ENCODE results near the gene SEMA3E. TPM values are rescaled to one million over a fixed set of nuclear protein-coding genes. Genes with fewer than 3 reads are reported as not detected.

The SEMA3E gene
- polyA plus RNA-seq, 1 experiment, result not detected

DNA sequence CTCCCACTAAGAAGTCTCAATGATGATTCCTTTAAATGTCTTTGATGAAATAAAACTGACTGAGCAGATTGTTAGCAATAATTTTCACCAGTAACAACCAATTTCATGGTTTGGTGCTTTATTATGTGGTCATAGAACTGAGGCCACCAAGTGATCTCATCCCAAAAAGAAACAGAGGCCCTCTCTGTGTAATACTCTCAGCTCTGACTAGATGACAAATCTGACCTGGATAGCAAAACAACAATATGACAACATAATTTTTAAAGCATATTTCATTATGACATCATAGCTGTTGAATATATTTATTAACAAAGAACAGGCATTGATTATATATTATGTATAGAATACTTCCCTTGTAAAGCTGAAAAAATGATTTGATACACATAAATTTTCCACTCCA, 5.9 kb downstream of the SEMA3E start:
- TF ChIP-seq, protein P1, sequence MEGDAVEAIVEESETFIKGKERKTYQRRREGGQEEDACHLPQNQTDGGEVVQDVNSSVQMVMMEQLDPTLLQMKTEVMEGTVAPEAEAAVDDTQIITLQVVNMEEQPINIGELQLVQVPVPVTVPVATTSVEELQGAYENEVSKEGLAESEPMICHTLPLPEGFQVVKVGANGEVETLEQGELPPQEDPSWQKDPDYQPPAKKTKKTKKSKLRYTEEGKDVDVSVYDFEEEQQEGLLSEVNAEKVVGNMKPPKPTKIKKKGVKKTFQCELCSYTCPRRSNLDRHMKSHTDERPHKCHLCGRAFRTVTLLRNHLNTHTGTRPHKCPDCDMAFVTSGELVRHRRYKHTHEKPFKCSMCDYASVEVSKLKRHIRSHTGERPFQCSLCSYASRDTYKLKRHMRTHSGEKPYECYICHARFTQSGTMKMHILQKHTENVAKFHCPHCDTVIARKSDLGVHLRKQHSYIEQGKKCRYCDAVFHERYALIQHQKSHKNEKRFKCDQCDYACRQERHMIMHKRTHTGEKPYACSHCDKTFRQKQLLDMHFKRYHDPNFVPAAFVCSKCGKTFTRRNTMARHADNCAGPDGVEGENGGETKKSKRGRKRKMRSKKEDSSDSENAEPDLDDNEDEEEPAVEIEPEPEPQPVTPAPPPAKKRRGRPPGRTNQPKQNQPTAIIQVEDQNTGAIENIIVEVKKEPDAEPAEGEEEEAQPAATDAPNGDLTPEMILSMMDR (IDR thresholded peaks at IDR 0.05; ENCODE audit: insufficient read depth, low read depth, low read length), result no peak
- POLR2A ChIA-PET, result no interaction called here
- Histone ChIP-seq H3K36me3 (ENCODE audit: control insufficient read depth, insufficient read depth, low read length) (no peaks in the 10 kb centered on the region), H3K27me3 (ENCODE audit: control insufficient read depth, insufficient read depth, low read length) (no peaks in the 10 kb centered on the region; the same call in 1 of the 2 replicates), H3K4me3 (ENCODE audit: low read depth, low read length) (no peak overlapping the region)
- no peak for DNase-seq (ENCODE audit: low read depth)
- CTCF ChIA-PET, result no interaction called here

DNA sequence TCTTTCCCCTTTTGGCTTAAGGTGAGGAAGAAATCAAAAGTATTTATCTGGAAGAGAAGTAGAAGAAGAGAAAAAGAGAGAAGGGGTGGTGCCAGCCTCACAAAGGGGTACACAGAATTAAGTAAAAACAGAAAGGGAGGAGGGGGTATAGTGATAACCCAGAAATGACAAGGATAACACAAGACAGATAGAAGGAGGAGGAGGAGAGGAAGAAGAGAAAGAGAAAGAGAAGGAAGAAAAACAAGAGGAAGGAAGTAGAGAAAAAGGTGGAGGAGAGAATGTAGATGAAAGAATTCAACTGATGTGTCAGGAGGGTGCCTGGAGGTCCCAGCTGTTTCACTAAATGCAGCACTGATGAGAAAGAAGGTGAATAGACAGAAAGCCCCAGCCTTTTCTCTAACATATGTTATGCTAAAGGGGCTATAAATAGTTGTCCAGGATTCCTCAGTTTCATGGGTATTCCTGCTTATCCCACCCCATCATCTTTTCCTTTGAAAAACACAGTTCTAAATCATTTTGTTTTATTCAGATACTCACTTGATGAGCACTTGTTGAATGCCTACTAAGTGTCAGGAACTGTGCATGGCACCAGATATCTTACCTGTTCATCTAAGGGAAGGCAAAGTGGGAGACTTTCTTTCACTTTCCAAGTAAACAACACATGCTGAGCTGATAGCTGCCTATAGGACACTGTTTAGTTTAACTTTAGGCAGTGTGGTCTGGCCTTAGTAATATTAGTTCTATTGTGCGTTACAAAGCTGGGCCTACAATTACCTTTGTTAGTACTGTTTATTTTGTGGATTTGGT, 8.0 kb downstream of the SEMA3E start:
- Histone ChIP-seq H3K36me3 (ENCODE audit: control insufficient read depth, insufficient read depth, low read length) (no peaks in the 10 kb centered on the region), H3K27me3 (ENCODE audit: control insufficient read depth, insufficient read depth, low read length) (no peaks in the 10 kb centered on the region; the same call in 1 of the 2 replicates), H3K4me3 (ENCODE audit: low read depth, low read length) (no peak overlapping the region)
- POLR2A ChIA-PET, result no interaction called here
- TF ChIP-seq, protein P1 (IDR thresholded peaks at IDR 0.05; ENCODE audit: insufficient read depth, low read depth, low read length), result no peak
- CTCF ChIA-PET, result no interaction called here
- no peak for DNase-seq (ENCODE audit: low read depth)

DNA sequence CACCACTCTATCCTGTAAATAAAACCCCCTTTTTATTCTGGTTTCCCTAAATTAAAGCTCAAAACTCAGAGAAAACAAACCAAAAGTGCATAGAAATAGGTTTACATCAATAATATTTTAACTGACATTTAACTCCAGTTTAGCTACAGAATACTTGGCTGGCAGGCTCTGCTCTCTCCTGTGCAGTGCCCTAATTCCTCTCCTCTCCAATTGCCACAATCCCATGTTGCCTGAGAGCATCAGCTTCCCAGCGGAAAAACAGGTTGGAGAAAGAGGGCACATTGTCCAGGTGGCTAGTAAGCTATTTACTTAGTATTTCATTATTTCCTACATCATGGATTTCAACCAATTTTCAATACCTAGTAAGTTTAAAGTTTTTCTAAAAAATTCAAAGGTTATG, 8.7 kb downstream of the SEMA3E start:
- TF ChIP-seq, protein P1 (IDR thresholded peaks at IDR 0.05; ENCODE audit: insufficient read depth, low read depth, low read length), result no peak
- Histone ChIP-seq H3K27me3 (ENCODE audit: control insufficient read depth, insufficient read depth, low read length) (no peaks in the 10 kb centered on the region; the same call in 1 of the 2 replicates), H3K36me3 (ENCODE audit: control insufficient read depth, insufficient read depth, low read length) (no peaks in the 10 kb centered on the region), H3K4me3 (ENCODE audit: low read depth, low read length) (no peak overlapping the region)
- ChIA-PET CTCF (interaction anchor here (0.5 kb wide), 1 partner anchor 200 kb away, joined by 3 read pairs; no protein-coding TSS in a partner anchor), POLR2A (no interaction called here)
- DNase-seq (ENCODE audit: low read depth), result no peak

DNA sequence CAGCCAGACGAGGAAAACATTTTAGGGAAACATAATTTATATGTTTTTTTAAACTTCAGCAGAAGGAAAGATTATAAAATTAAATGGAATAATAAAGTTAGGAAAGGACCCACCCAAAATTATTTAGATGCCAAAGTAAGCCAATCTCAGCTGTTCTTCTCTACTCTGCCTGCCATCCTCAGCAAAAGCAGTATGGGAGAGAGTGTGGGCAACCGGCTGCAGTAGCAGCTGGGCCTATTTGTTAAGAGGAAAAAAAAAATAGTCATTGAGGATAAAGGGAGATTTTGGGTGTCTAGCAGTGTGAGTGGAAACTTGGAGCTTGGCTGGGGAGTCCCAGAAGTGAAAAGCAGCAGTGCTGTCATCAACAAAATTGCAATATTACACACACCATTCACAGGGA, 15.4 kb downstream of the SEMA3E start:
- ChIA-PET CTCF (no interaction called here), POLR2A (no interaction called here)
- H3K4me3 ChIP-seq (ENCODE audit: low read depth, low read length), result no peak overlapping the region
- TF ChIP-seq, protein P1 (IDR thresholded peaks at IDR 0.05; ENCODE audit: insufficient read depth, low read depth, low read length), result no peak
- no peaks in the 10 kb centered on the region for H3K27me3 ChIP-seq (ENCODE audit: control insufficient read depth, insufficient read depth, low read length)
- DNase-seq (ENCODE audit: low read depth), result no peak
- no peaks in the 10 kb centered on the region for H3K36me3 ChIP-seq (ENCODE audit: control insufficient read depth, insufficient read depth, low read length)

DNA sequence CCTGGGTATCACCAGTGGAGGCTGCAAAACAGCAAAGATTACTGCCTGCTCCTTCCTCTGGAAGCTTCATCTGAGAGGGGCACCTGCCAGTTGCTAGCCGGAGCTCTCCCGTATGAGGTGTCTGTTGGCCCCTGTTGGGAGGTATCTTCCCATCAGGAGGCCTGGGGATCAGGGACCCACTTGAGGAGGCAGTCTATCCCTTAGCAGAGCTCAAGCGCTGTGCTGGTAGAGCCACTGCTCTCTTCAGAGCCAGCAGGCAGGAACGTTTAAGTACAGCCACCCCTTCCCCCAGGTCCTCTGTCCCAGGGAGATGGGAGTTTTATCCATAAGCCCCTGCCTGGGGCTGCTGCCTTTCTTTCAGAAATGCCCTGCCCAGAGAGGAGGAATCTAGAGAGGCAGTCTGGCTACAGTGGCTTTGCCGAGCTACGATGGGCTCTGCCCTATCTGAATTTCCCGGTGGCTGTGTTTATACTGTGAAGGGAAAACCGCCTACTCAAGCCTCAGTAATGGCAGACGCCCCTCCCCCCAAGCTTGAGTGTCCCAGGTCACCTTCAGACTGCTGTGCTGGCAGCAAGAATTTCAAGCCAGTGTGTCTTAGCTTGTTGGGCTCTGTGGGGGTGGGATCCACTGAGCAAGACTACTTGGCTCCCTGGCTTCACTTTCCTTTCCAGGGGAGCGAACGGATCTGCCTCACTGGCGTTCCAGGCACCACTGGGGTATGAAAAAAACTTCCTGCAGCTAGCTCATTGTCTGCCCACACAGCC, 19.6 kb downstream of the SEMA3E start:
- no peak for DNase-seq (ENCODE audit: low read depth)
- H3K27me3 ChIP-seq (ENCODE audit: control insufficient read depth, insufficient read depth, low read length), result no peaks in the 10 kb centered on the region
- POLR2A ChIA-PET, result no interaction called here
- H3K4me3 ChIP-seq (ENCODE audit: low read depth, low read length), result no peak overlapping the region
- no peaks in the 10 kb centered on the region for H3K36me3 ChIP-seq (ENCODE audit: control insufficient read depth, insufficient read depth, low read length)
- TF ChIP-seq, protein P1 (IDR thresholded peaks at IDR 0.05; ENCODE audit: insufficient read depth, low read depth, low read length), result no peak
- CTCF ChIA-PET, result interaction anchor here (1.0 kb wide), 1 partner anchor 27 kb away, joined by 4 read pairs; no protein-coding TSS in a partner anchor
